Measurements from ENCODE around the gene MGAT2. TPM values are rescaled to one million over a fixed set of nuclear protein-coding genes. Genes with fewer than 3 reads are reported as not detected.

MGAT2 gene
- total RNA-seq, 2 experiments from 2014 or later, result 15.0 to 15.1 TPM

- H3K27me3 Mint-ChIP-seq, result no peaks in the 10 kb centered on the region
- H3K27ac Mint-ChIP-seq, result peak overlapping the region; percentile 21
- intact Hi-C loops (cut with DNase I, micrococcal nuclease), result loop anchor here in 1 of 2 experiments (10.0 kb wide), 1 partner anchor 735 kb away; the partner anchor contains the start of genes DMAC2L and L2HGDH
- no peaks in the 10 kb centered on the region for H3K9me3 Mint-ChIP-seq
- DNase-seq (no peak), ATAC-seq (ENCODE audit: poor library complexity) (no peak)
- Histone ChIP-seq H3K4me3 (ENCODE audit: low read length) (no peak overlapping the region), H3K27me3 (ENCODE audit: control insufficient read depth in 1 of 2, insufficient read depth in 2 of 2, low read length in 2 of 2) (no peaks in the 10 kb centered on the region), H3K36me3 (ENCODE audit: insufficient read depth, low read length) (peaks cover 53% of the 10 kb centered on the region), H3K4me1 (ENCODE audit: insufficient read depth, low read length) (peaks cover 32% of the 10 kb centered on the region), H3K27ac (ENCODE audit: low read depth in 1 of 2, low read length in 2 of 2) (no peak overlapping the region), H3K9me3 (ENCODE audit: control insufficient read depth in 1 of 2, insufficient read depth in 1 of 2, low read length in 2 of 2) (no peaks in the 10 kb centered on the region)
- H3K36me3 Mint-ChIP-seq (ENCODE audit: low read depth), result peaks cover 82% of the 10 kb centered on the region
- H3K4me1 Mint-ChIP-seq (ENCODE audit: low read depth), result peaks cover 62% of the 10 kb centered on the region
- H3K4me3 Mint-ChIP-seq, result no peak overlapping the region
- POLR2A ChIA-PET, result interaction anchor here (1.2 kb wide), 1 partner anchor 44 kb away, joined by 3 read pairs; no protein-coding TSS in a partner anchor
- CTCF ChIA-PET, result no interaction called here
- TF ChIP-seq, protein P1, sequence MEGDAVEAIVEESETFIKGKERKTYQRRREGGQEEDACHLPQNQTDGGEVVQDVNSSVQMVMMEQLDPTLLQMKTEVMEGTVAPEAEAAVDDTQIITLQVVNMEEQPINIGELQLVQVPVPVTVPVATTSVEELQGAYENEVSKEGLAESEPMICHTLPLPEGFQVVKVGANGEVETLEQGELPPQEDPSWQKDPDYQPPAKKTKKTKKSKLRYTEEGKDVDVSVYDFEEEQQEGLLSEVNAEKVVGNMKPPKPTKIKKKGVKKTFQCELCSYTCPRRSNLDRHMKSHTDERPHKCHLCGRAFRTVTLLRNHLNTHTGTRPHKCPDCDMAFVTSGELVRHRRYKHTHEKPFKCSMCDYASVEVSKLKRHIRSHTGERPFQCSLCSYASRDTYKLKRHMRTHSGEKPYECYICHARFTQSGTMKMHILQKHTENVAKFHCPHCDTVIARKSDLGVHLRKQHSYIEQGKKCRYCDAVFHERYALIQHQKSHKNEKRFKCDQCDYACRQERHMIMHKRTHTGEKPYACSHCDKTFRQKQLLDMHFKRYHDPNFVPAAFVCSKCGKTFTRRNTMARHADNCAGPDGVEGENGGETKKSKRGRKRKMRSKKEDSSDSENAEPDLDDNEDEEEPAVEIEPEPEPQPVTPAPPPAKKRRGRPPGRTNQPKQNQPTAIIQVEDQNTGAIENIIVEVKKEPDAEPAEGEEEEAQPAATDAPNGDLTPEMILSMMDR (IDR thresholded peaks at IDR 0.05), result no peak
Observed at GRCh38 chr14:49579841-49580240, 40.8 kb upstream of the MGAT2 start.

GRCh38 chr14:49581209-49582112 lies 39.1 kb upstream of the MGAT2 start:
- peaks cover 72% of the 10 kb centered on the region for H3K4me1 Mint-ChIP-seq (ENCODE audit: low read depth)
- POLR2A ChIA-PET, result interaction anchor here (0.6 kb wide), 1 partner anchor 558 kb away, joined by 3 read pairs; no protein-coding TSS in a partner anchor
- H3K36me3 Mint-ChIP-seq (ENCODE audit: low read depth), result peaks cover 85% of the 10 kb centered on the region
- no peaks in the 10 kb centered on the region for H3K9me3 ChIP-seq (ENCODE audit: control insufficient read depth in 1 of 2, insufficient read depth in 1 of 2, low read length in 2 of 2)
- peak overlapping the region; percentile 99 for H3K27ac Mint-ChIP-seq
- TF ChIP-seq, protein P1 (IDR thresholded peaks at IDR 0.05), result no peak
- no peak overlapping the region for H3K4me3 ChIP-seq (ENCODE audit: low read length)
- intact Hi-C loops (cut with DNase I, micrococcal nuclease), result loop anchor here in 1 of 2 experiments (10.0 kb wide), 1 partner anchor 733 kb away; the partner anchor contains the start of genes DMAC2L and L2HGDH
- H3K27me3 Mint-ChIP-seq, result peaks cover 6% of the 10 kb centered on the region
- H3K4me1 ChIP-seq (ENCODE audit: insufficient read depth, low read length), result peaks cover 38% of the 10 kb centered on the region
- no peaks in the 10 kb centered on the region for H3K27me3 ChIP-seq (ENCODE audit: control insufficient read depth in 1 of 2, insufficient read depth in 2 of 2, low read length in 2 of 2)
- peaks cover 51% of the 10 kb centered on the region for H3K36me3 ChIP-seq (ENCODE audit: insufficient read depth, low read length)
- H3K27ac ChIP-seq (ENCODE audit: low read depth in 1 of 2, low read length in 2 of 2), result no peak overlapping the region
- ATAC-seq (ENCODE audit: poor library complexity) (no peak), DNase-seq (no peak)
- H3K4me3 Mint-ChIP-seq, result peak overlapping the region; percentile 27
- CTCF ChIA-PET, result interaction anchor here (0.6 kb wide), 1 partner anchor 280 kb away, joined by 3 read pairs; no protein-coding TSS in a partner anchor
- H3K9me3 Mint-ChIP-seq, result no peaks in the 10 kb centered on the region

- Mint-ChIP-seq H3K27me3 (peaks cover 10% of the 10 kb centered on the region), H3K27ac (peak overlapping the region; percentile 99), H3K36me3 (ENCODE audit: low read depth) (peaks cover 83% of the 10 kb centered on the region), H3K9me3 (no peaks in the 10 kb centered on the region), H3K4me1 (ENCODE audit: low read depth) (peaks cover 79% of the 10 kb centered on the region), H3K4me3 (peak overlapping the region; percentile 27)
- ATAC-seq (ENCODE audit: poor library complexity) (no peak), DNase-seq (no peak)
- H3K4me1 ChIP-seq (ENCODE audit: insufficient read depth, low read length), result peaks cover 38% of the 10 kb centered on the region
- H3K27me3 ChIP-seq (ENCODE audit: control insufficient read depth in 1 of 2, insufficient read depth in 2 of 2, low read length in 2 of 2), result no peaks in the 10 kb centered on the region
- no peaks in the 10 kb centered on the region for H3K9me3 ChIP-seq (ENCODE audit: control insufficient read depth in 1 of 2, insufficient read depth in 1 of 2, low read length in 2 of 2)
- peaks cover 43% of the 10 kb centered on the region for H3K36me3 ChIP-seq (ENCODE audit: insufficient read depth, low read length)
- H3K27ac ChIP-seq (ENCODE audit: low read depth in 1 of 2, low read length in 2 of 2), result no peak overlapping the region
- CTCF ChIA-PET, result interaction anchor here (0.6 kb wide), 1 partner anchor 279 kb away, joined by 3 read pairs; no protein-coding TSS in a partner anchor
- POLR2A ChIA-PET, result interaction anchor here (0.6 to 6.3 kb wide), 3 partner anchors 52 to 557 kb away, joined by 3 to 81 read pairs (median 3); partner anchors contain the start of genes DNAAF2 and KLHDC2
- TF ChIP-seq, protein P1 (IDR thresholded peaks at IDR 0.05), result no peak
- H3K4me3 ChIP-seq (ENCODE audit: low read length), result no peak overlapping the region
- intact Hi-C loops (cut with DNase I, micrococcal nuclease), result loop anchor here in 1 of 2 experiments (10.0 kb wide), 1 partner anchor 732 kb away; the partner anchor contains the start of genes DMAC2L and L2HGDH
Observed at GRCh38 chr14:49582113-49582977, 38.3 kb upstream of the MGAT2 start.
